HEK293 (cell line): ENCODE data around the gene SPTAN1.

Experiments used
- ZNF707 ChIP-seq: fragments of 450-650 bp; formaldehyde crosslinking; IDR thresholded peaks from 2 replicates; pipeline ENCODE4 v1.5.1; 2016; ENCODE audit warnings: missing biosample characterization, missing genetic modification characterization
- TF ChIP-seq, protein P1 (sequence below): fragments of 450-650 bp; formaldehyde crosslinking; IDR thresholded peaks from 2 replicates; pipeline ENCODE4 v1.5.1; 2016; ENCODE audit warnings: missing biosample characterization, missing genetic modification characterization

DNA sequence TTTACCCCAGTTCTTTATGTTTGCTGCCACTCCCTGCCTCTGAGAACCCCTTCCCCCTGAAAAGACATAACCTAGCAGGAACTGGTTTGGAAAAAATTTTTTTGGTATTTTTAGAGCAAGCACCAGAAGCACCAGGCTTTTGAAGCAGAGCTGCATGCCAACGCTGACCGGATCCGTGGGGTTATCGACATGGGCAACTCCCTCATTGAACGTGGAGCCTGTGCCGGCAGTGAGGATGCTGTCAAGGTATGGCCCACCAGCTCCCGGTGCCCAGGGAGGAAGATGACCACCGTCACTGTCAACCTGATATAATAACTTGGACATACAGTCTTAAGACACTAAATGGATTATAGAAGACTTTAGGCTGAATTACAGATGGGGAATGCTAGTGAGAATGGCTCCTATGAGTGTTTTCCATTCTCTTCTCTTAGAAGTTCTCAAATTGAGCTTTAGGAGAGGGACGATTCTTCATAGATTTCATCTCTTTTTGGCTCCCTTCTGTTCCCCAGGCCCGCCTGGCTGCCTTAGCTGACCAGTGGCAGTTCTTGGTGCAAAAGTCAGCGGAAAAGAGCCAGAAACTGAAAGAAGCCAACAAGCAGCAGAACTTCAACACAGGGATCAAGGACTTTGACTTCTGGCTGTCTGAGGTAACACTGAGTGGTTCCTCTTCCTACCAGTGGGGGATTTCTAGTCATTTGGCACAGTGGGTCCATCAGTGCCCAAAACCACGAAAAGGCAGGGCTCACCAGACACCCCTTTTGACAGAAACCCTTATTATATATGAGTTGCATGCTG, 59.4 kb downstream of the SPTAN1 start:
- TF ChIP-seq, protein P1, sequence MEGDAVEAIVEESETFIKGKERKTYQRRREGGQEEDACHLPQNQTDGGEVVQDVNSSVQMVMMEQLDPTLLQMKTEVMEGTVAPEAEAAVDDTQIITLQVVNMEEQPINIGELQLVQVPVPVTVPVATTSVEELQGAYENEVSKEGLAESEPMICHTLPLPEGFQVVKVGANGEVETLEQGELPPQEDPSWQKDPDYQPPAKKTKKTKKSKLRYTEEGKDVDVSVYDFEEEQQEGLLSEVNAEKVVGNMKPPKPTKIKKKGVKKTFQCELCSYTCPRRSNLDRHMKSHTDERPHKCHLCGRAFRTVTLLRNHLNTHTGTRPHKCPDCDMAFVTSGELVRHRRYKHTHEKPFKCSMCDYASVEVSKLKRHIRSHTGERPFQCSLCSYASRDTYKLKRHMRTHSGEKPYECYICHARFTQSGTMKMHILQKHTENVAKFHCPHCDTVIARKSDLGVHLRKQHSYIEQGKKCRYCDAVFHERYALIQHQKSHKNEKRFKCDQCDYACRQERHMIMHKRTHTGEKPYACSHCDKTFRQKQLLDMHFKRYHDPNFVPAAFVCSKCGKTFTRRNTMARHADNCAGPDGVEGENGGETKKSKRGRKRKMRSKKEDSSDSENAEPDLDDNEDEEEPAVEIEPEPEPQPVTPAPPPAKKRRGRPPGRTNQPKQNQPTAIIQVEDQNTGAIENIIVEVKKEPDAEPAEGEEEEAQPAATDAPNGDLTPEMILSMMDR (tag by site-specific recombination), result no peak
- no peak for TF ChIP-seq ZNF707 (tag by site-specific recombination)
